Peyer's patch (tissue), 4 donors: ENCODE results near the gene MYO7A. TPM values are rescaled to one million over a fixed set of nuclear protein-coding genes. Genes with fewer than 3 reads are reported as not detected.

ENCODE experiments used
- DNase-seq, 3 donors: peaks; one replicate each; pipeline ENCODE4 v3.0.0-alpha.2; 2017 to 2019
- H3K27ac ChIP-seq, 4 donors: fragments of 200-600 bp; sonication (generic); one replicate each; pipeline ENCODE4 v1.5.1; 2016 to 2019
- H3K27me3 ChIP-seq, 2 donors: fragments of 200-600 bp; sonication (generic); one replicate each; pipeline ENCODE4 v1.5.1; 2019
- H3K36me3 ChIP-seq, 3 donors: fragments of 200-600 bp; sonication (generic); one replicate each; pipeline ENCODE4 v1.5.1; 2016 to 2019
- H3K4me1 ChIP-seq, 4 donors: fragments of 200-600 bp; sonication (generic); one replicate each; pipeline ENCODE4 v1.5.1; 2016 to 2019
- H3K4me3 ChIP-seq, 4 donors: fragments of 200-600 bp; sonication (generic); 1 replicate in 3 of 4; 2 replicates in 1 of 4; pipeline ENCODE4 v1.5.1; 2016 to 2019; ENCODE audit warnings: mild to moderate bottlenecking in 1 of 4
- H3K9me3 ChIP-seq, 4 donors: fragments of 200-600 bp; sonication (generic); one replicate each; pipeline ENCODE4 v1.5.1; 2016 to 2019; ENCODE audit warnings: mild to moderate bottlenecking in 1 of 4
- CTCF ChIP-seq, 6 experiments: fragments of 450-650 bp in 4 of 6; fragments of 200-600 bp in 2 of 6; sonication (generic) in 1 of 6; IDR thresholded peaks; one replicate each; pipeline ENCODE4 v1.5.1; 2017 to 2019; ENCODE audit warnings: antibody characterized with exemption in 6 of 6, mild to moderate bottlenecking in 3 of 6, moderate library complexity in 1 of 6
- POLR2A ChIP-seq, 2 donors: fragments of 450-650 bp; IDR thresholded peaks; one replicate each; pipeline ENCODE4 v1.5.1; 2017; ENCODE audit warnings: antibody characterized with exemption in 2 of 2, mild to moderate bottlenecking in 2 of 2, moderate library complexity in 2 of 2
- total RNA-seq, 4 donors: library from RNA; depleted of rRNA; stranded (reverse); fragments of >200 nt; gene quantifications; one replicate each; pipeline ENCODE4 v1.1.0, GENCODE V29; 2016

MYO7A gene
- total RNA-seq, 4 donors from 2014 or later: 6.1 to 15.7 (median 7.1) TPM

GRCh38 chr11:77150836-77151235, 22.8 kb downstream of the MYO7A start:
- no peaks in the 10 kb centered on the region for H3K27me3 ChIP-seq
- H3K4me3 ChIP-seq: no peak overlapping the region
- no peak for TF ChIP-seq POLR2A (IDR thresholded peaks at IDR 0.05)
- TF ChIP-seq CTCF (IDR thresholded peaks at IDR 0.05): no peak
- no peaks in the 10 kb centered on the region for H3K9me3 ChIP-seq
- H3K27ac ChIP-seq: no peak overlapping the region
- peaks cover 0 to 24% (median 0%) of the 10 kb centered on the region in 4 donors for H3K4me1 ChIP-seq
- no peaks in the 10 kb centered on the region for H3K36me3 ChIP-seq
- DNase-seq: no peak

- Histone ChIP-seq H3K36me3 (no peaks in the 10 kb centered on the region), H3K4me3 (no peak overlapping the region), H3K27me3 (no peaks in the 10 kb centered on the region), H3K27ac (no peak overlapping the region), H3K9me3 (no peaks in the 10 kb centered on the region), H3K4me1 (peaks cover 0 to 22% (median 0%) of the 10 kb centered on the region in 4 donors)
- TF ChIP-seq POLR2A (IDR thresholded peaks at IDR 0.05): no peak
- no peak for TF ChIP-seq CTCF (IDR thresholded peaks at IDR 0.05)
- peak in 1 of 3 donors; percentile 72 for DNase-seq
Measured at GRCh38 chr11:77151804-77152509, 23.9 kb downstream of the MYO7A start.

DNA sequence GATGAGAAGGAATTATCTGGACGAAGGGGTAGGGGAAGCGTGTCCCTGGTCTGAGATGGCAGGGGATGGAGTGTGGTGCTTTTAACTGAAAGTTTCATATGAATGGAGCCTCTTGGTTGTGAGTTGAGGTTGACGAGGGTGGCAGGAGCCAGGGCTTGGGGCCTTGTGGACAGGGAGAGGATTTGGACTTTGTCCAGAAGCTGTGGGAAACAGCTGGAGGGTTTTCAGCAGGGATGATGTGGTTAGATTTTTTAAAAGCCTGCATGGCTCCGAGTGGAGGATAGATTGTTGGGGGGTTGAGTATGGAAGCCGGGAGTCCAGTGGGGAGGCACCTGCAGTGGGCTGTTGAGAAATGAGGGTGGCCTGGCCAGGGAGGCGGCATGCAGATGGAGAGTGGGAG, 24.8 kb downstream of the MYO7A start:
- no peaks in the 10 kb centered on the region for H3K36me3 ChIP-seq
- H3K9me3 ChIP-seq: no peaks in the 10 kb centered on the region
- H3K4me1 ChIP-seq: peaks cover 0 to 15% (median 0%) of the 10 kb centered on the region in 4 donors
- H3K4me3 ChIP-seq: no peak overlapping the region
- TF ChIP-seq CTCF (IDR thresholded peaks at IDR 0.05): no peak
- no peak for TF ChIP-seq POLR2A (IDR thresholded peaks at IDR 0.05)
- DNase-seq: no peak
- no peaks in the 10 kb centered on the region for H3K27me3 ChIP-seq
- H3K27ac ChIP-seq: no peak overlapping the region

- no peak for DNase-seq
- no peak overlapping the region for H3K4me3 ChIP-seq
- no peaks in the 10 kb centered on the region for H3K9me3 ChIP-seq
- peaks cover 0 to 11% (median 0%) of the 10 kb centered on the region in 4 donors for H3K4me1 ChIP-seq
- no peak overlapping the region for H3K27ac ChIP-seq
- H3K36me3 ChIP-seq: no peaks in the 10 kb centered on the region
- TF ChIP-seq POLR2A (IDR thresholded peaks at IDR 0.05): no peak
- no peak for TF ChIP-seq CTCF (IDR thresholded peaks at IDR 0.05)
- H3K27me3 ChIP-seq: no peaks in the 10 kb centered on the region
Measured at GRCh38 chr11:77153276-77154185, 25.5 kb downstream of the MYO7A start.

DNA sequence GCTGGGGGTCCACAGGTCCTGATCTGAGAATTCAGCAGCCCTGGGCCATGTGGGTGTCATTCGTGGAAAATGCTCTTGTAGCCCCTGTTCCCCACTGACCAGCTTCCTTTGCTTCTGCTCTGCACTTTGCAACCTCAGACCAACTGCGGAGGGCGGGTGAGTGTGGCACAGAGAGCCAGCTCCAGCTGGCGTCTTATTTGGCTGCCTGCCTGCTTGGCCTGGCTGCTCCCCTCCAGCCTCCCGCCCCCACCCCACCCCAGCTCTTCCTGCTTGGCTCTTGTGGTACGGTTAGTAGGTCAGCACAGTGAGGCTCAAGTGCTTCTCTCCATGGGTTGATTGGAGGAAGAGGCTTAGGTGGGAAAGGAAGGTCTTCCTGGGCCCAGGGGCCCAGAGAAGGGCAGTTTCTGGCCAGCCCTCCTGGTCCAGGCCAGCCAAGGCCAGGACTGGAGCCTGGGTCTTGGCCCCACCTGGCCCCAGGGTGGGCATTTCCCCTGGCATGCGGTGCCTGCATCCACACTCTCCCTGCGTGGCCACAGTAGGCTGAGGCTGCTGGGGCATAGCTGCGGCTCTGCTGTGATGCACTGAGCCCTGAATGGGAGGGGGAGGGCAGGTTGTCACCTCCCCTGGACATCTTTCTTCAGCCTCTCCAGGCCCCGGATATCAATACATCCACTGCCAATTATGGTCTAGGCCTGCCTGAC, 26.5 kb downstream of the MYO7A start:
- TF ChIP-seq POLR2A (IDR thresholded peaks at IDR 0.05) (no peak), CTCF (IDR thresholded peaks at IDR 0.05) (no peak)
- Histone ChIP-seq H3K36me3 (no peaks in the 10 kb centered on the region), H3K27me3 (no peaks in the 10 kb centered on the region), H3K27ac (no peak overlapping the region), H3K9me3 (no peaks in the 10 kb centered on the region), H3K4me3 (no peak overlapping the region), H3K4me1 (peaks cover 0 to 11% (median 0%) of the 10 kb centered on the region in 4 donors)
- DNase-seq: no peak
